PC-9 (cell line): ENCODE measurements around the gene CAPN13. TPM values are rescaled to one million over a fixed set of nuclear protein-coding genes. Genes with fewer than 3 reads are reported as not detected.

ENCODE experiments used
- BruUV-seq: library from RNA; stranded (reverse); fragments of 400-500 nt; replicated peaks from 2 replicates; lab custom pipeline; 2021; lab: Mats Ljungman, UMichigan
- CTCF ChIA-PET: fragments of 300-600 bp; sonication (Branson Sonifier 250); formaldehyde crosslinking; loops from one replicate; lab custom pipeline; 2022; ENCODE audit warnings: antibody characterized with exemption; lab: Charles Lee
- POLR2A ChIA-PET: fragments of 300-600 bp; sonication (Branson Sonifier 250); formaldehyde crosslinking; loops from one replicate; lab custom pipeline; 2022; ENCODE audit warnings: antibody characterized with exemption; ENCODE audit not compliant: unreplicated experiment; lab: Charles Lee
- DNase-seq, 2 experiments: peaks; one replicate each; pipeline versions ENCODE4 v3.0.0 to v3.0.0-alpha.2; 2015 to 2022; ENCODE audit warnings: mixed read lengths in 1 of 2
- H2AFZ ChIP-seq: fragments of 200-600 bp; sonication (generic); 2 replicates; pipeline ENCODE4 v1.8.1; 2017; ENCODE audit warnings: antibody characterized with exemption
- H3F3A ChIP-seq: fragments of 200-600 bp; sonication (generic); 2 replicates; pipeline ENCODE4 v1.8.1; 2017; ENCODE audit warnings: antibody characterized with exemption, mild to moderate bottlenecking, low read depth; ENCODE audit not compliant: insufficient read depth
- H3K27ac ChIP-seq: fragments of 200-600 bp; sonication (generic); 2 replicates; pipeline ENCODE4 v1.6.1; 2016; ENCODE audit warnings: mixed run types
- H3K27me3 ChIP-seq: fragments of 200-600 bp; sonication (generic); 2 replicates; pipeline ENCODE4 v1.6.1; 2016; ENCODE audit warnings: low read depth, mixed run types; ENCODE audit not compliant: insufficient read depth
- H3K36me3 ChIP-seq: fragments of 200-600 bp; sonication (generic); 2 replicates; pipeline ENCODE4 v1.6.1; 2016; ENCODE audit warnings: low read depth, mixed run types
- H3K4me1 ChIP-seq: fragments of 200-600 bp; sonication (generic); replicated peaks from 2 replicates; pipeline ENCODE4 v1.6.1; 2016; ENCODE audit warnings: mixed run types; ENCODE audit not compliant: insufficient read depth
- H3K4me2 ChIP-seq: fragments of 200-600 bp; sonication (generic); 2 replicates; pipeline ENCODE4 v1.6.1; 2017; ENCODE audit warnings: mixed run types
- H3K4me3 ChIP-seq: fragments of 200-600 bp; sonication (generic); 2 replicates; pipeline ENCODE4 v1.6.1; 2016; ENCODE audit warnings: mixed run types
- H3K79me2 ChIP-seq: fragments of 200-600 bp; sonication (generic); 2 replicates; pipeline ENCODE4 v1.6.1; 2017; ENCODE audit warnings: low read depth, mixed run types
- H3K9me2 ChIP-seq: fragments of 200-600 bp; sonication (generic); 2 replicates; pipeline ENCODE4 v1.8.1; 2017; ENCODE audit warnings: mild to moderate bottlenecking; ENCODE audit not compliant: insufficient read depth
- H3K9me3 ChIP-seq: fragments of 200-600 bp; sonication (generic); 2 replicates; pipeline ENCODE4 v1.8.1; 2016; ENCODE audit warnings: low read depth; ENCODE audit not compliant: insufficient read depth
- H4K20me1 ChIP-seq: fragments of 200-600 bp; sonication (generic); 2 replicates; pipeline ENCODE4 v1.8.1; 2017; ENCODE audit not compliant: insufficient read depth
- CTCF ChIP-seq: fragments of 200-600 bp; sonication (generic); conservative IDR thresholded peaks from 2 replicates; pipeline ENCODE4 v1.6.1; 2017; ENCODE audit warnings: mixed run types, antibody characterized with exemption, mild to moderate bottlenecking, moderate library complexity
- EZH2 ChIP-seq: fragments of 200-600 bp; sonication (generic); IDR thresholded peaks from 2 replicates; pipeline ENCODE4 v1.8.0; 2017; ENCODE audit warnings: antibody characterized with exemption, low read depth
- intact Hi-C: fragments of 100-400 bp; cut with micrococcal nuclease; formaldehyde crosslinking; loops from one replicate; pipeline ENCODE4 v1.10.0; 2022; ENCODE audit not compliant: unreplicated experiment
- total RNA-seq: library from RNA; stranded (reverse); gene quantifications from 2 replicates; pipeline ENCODE4 v1.2.3, GENCODE V29; 2021

The CAPN13 gene
- total RNA-seq, 1 experiment from 2014 or later, result 1.5 TPM

GRCh38 chr2:30823452-30823851 is 16.2 kb upstream of the CAPN13 start:
- Histone ChIP-seq H3F3A (no peaks in the 10 kb centered on the region), H3K9me2 (no peaks in the 10 kb centered on the region), H3K9me3 (peaks cover 5% of the 10 kb centered on the region; the same call in 1 of the 2 replicates), H3K4me1 (no peaks in the 10 kb centered on the region), H3K27ac (no peak overlapping the region), H3K79me2 (no peaks in the 10 kb centered on the region), H3K27me3 (no peaks in the 10 kb centered on the region), H3K4me2 (no peak overlapping the region), H2AFZ (no peak overlapping the region), H3K36me3 (no peaks in the 10 kb centered on the region), H4K20me1 (no peaks in the 10 kb centered on the region), H3K4me3 (no peak overlapping the region)
- POLR2A ChIA-PET, result no interaction called here
- BruUV-seq, result no TSS peak
- CTCF ChIA-PET, result no interaction called here
- no peak for TF ChIP-seq CTCF
- TF ChIP-seq EZH2, result no peak
- no peak for DNase-seq
- intact Hi-C loops, result no loop called here

GRCh38 chr2:30821960-30822359 is 14.7 kb upstream of the CAPN13 start:
- POLR2A ChIA-PET, result no interaction called here
- BruUV-seq, result no TSS peak
- Histone ChIP-seq H3K9me2 (no peaks in the 10 kb centered on the region), H3K4me1 (no peaks in the 10 kb centered on the region), H3K79me2 (no peaks in the 10 kb centered on the region), H3K36me3 (no peaks in the 10 kb centered on the region), H3K27me3 (no peaks in the 10 kb centered on the region), H3K9me3 (peaks cover 5% of the 10 kb centered on the region; the same call in 1 of the 2 replicates), H4K20me1 (no peaks in the 10 kb centered on the region), H2AFZ (no peak overlapping the region), H3K27ac (no peak overlapping the region), H3K4me3 (no peak overlapping the region), H3K4me2 (no peak overlapping the region), H3F3A (no peaks in the 10 kb centered on the region)
- TF ChIP-seq CTCF, result no peak
- no peak for TF ChIP-seq EZH2
- intact Hi-C loops, result no loop called here
- CTCF ChIA-PET, result no interaction called here
- DNase-seq, result no peak

- Histone ChIP-seq H3K27ac (no peak overlapping the region), H3F3A (no peaks in the 10 kb centered on the region), H3K36me3 (no peaks in the 10 kb centered on the region), H3K4me1 (no peaks in the 10 kb centered on the region), H3K4me3 (no peak overlapping the region), H4K20me1 (no peaks in the 10 kb centered on the region), H2AFZ (no peak overlapping the region), H3K9me3 (no peaks in the 10 kb centered on the region), H3K4me2 (no peak overlapping the region), H3K27me3 (no peaks in the 10 kb centered on the region), H3K9me2 (no peaks in the 10 kb centered on the region), H3K79me2 (no peaks in the 10 kb centered on the region)
- ChIA-PET CTCF (no interaction called here), POLR2A (no interaction called here)
- no TSS peak for BruUV-seq
- no peak for DNase-seq
- intact Hi-C loops, result no loop called here
- no peak for TF ChIP-seq EZH2
Measured at GRCh38 chr2:30820381-30821055, 13.3 kb upstream of the CAPN13 start.

GRCh38 chr2:30809938-30810337 is 2.7 kb upstream of the CAPN13 start:
- no TSS peak for BruUV-seq
- no peaks in the 10 kb centered on the region; the same call in 1 of the 2 replicates for H3K9me2 ChIP-seq
- no peaks in the 10 kb centered on the region for H3K27me3 ChIP-seq
- no peaks in the 10 kb centered on the region for H3K36me3 ChIP-seq
- no peak overlapping the region for H3K27ac ChIP-seq
- no peak for TF ChIP-seq CTCF
- no peak for TF ChIP-seq EZH2
- intact Hi-C loops, result no loop called here
- peaks cover 22% of the 10 kb centered on the region for H3K4me1 ChIP-seq
- POLR2A ChIA-PET, result no interaction called here
- no peaks in the 10 kb centered on the region for H4K20me1 ChIP-seq
- no peaks in the 10 kb centered on the region for H3K9me3 ChIP-seq
- CTCF ChIA-PET, result no interaction called here
- no peaks in the 10 kb centered on the region for H3K79me2 ChIP-seq
- no peak overlapping the region for H2AFZ ChIP-seq
- no peak overlapping the region for H3K4me2 ChIP-seq
- no peak for DNase-seq
- no peak overlapping the region for H3K4me3 ChIP-seq
- peaks cover 5% of the 10 kb centered on the region; the same call in 1 of the 2 replicates for H3F3A ChIP-seq
